Vagina (tissue), 2 donors: Measurements from ENCODE around the gene ALDH16A1. TPM values are rescaled to one million over a fixed set of nuclear protein-coding genes. Genes with fewer than 3 reads are reported as not detected.

Source experiments
- DNase-seq, 2 donors: peaks; one replicate each; pipeline ENCODE4 v3.0.0-alpha.2; 2017; ENCODE audit errors: extremely low spot score in 2 of 2
- H3K27ac ChIP-seq: fragments of 200-600 bp; sonication (generic); one replicate; pipeline ENCODE4 v1.5.1; 2019
- H3K27me3 ChIP-seq: fragments of 200-600 bp; sonication (generic); one replicate; pipeline ENCODE4 v1.5.1; 2019
- H3K36me3 ChIP-seq, 2 donors: fragments of 200-600 bp; sonication (generic); one replicate each; pipeline ENCODE4 v1.5.1; 2017 to 2019
- H3K4me1 ChIP-seq: fragments of 200-600 bp; sonication (generic); one replicate; pipeline ENCODE4 v1.5.1; 2019
- H3K4me3 ChIP-seq, 2 donors: fragments of 200-600 bp; sonication (generic); 1 replicate in 1 of 2; 2 replicates in 1 of 2; pipeline ENCODE4 v1.5.1; 2016 to 2019
- H3K9me3 ChIP-seq: fragments of 200-600 bp; sonication (generic); one replicate; pipeline ENCODE4 v1.5.1; 2019
- POLR2A ChIP-seq, 2 donors: fragments of 450-650 bp; IDR thresholded peaks; one replicate each; pipeline ENCODE4 v1.6.1; 2017; ENCODE audit warnings: antibody characterized with exemption in 2 of 2, mild to moderate bottlenecking in 2 of 2, moderate library complexity in 2 of 2
- POLR2AphosphoS5 ChIP-seq, 2 donors: sonication (generic); formaldehyde crosslinking; IDR thresholded peaks; one replicate each; pipeline ENCODE4 v1.9.0; 2017; ENCODE audit warnings: antibody characterized with exemption in 2 of 2, mild to moderate bottlenecking in 2 of 2, low read depth in 1 of 2; ENCODE audit not compliant: insufficient read depth in 1 of 2
- intact Hi-C: fragments of 100-400 bp; cut with DNase I; formaldehyde crosslinking; loops from one replicate; pipeline ENCODE4 v1.15.1; 2023
- total RNA-seq: library from RNA; depleted of rRNA; stranded (reverse); fragments of >200 nt; gene quantifications from one replicate; pipeline ENCODE4 v1.2.3, GENCODE V29; 2016
- TF ChIP-seq, protein P1 (sequence below), 3 experiments: fragments of 450-650 bp in 2 of 3; fragments of 200-600 bp in 1 of 3; sonication (generic) in 1 of 3; IDR thresholded peaks; one replicate each; pipeline ENCODE4 v1.5.1; 2017 to 2019; ENCODE audit warnings: antibody characterized with exemption in 3 of 3, mild to moderate bottlenecking in 2 of 3, moderate library complexity in 2 of 3

ALDH16A1 gene
- total RNA-seq, 1 donor from 2014 or later = 29.5 TPM

- intact Hi-C loops = loop anchor here (2.0 kb wide), 1 partner anchor 44 kb away; no protein-coding TSS in a partner anchor
- H3K27ac ChIP-seq = peak overlapping the region; percentile 93
These were observed 50.0 kb downstream of the ALDH16A1 start for GRCh38 chr19:49502866-49503581.

GRCh38 chr19:49503582-49503962, 50.5 kb downstream of the ALDH16A1 start:
- no peak for DNase-seq
- H3K9me3 ChIP-seq = no peaks in the 10 kb centered on the region
- TF ChIP-seq, protein P1, sequence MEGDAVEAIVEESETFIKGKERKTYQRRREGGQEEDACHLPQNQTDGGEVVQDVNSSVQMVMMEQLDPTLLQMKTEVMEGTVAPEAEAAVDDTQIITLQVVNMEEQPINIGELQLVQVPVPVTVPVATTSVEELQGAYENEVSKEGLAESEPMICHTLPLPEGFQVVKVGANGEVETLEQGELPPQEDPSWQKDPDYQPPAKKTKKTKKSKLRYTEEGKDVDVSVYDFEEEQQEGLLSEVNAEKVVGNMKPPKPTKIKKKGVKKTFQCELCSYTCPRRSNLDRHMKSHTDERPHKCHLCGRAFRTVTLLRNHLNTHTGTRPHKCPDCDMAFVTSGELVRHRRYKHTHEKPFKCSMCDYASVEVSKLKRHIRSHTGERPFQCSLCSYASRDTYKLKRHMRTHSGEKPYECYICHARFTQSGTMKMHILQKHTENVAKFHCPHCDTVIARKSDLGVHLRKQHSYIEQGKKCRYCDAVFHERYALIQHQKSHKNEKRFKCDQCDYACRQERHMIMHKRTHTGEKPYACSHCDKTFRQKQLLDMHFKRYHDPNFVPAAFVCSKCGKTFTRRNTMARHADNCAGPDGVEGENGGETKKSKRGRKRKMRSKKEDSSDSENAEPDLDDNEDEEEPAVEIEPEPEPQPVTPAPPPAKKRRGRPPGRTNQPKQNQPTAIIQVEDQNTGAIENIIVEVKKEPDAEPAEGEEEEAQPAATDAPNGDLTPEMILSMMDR (IDR thresholded peaks at IDR 0.05) = no peak
- TF ChIP-seq POLR2AphosphoS5 (IDR thresholded peaks at IDR 0.05; ENCODE audit: insufficient read depth in 1 of 2, low read depth in 1 of 2) (no peak), POLR2A (IDR thresholded peaks at IDR 0.05) (no peak)
- intact Hi-C loops = loop anchor here (2.0 kb wide), 1 partner anchor 43 kb away; no protein-coding TSS in a partner anchor
- no peak overlapping the region for H3K4me3 ChIP-seq
- H3K36me3 ChIP-seq = peaks cover 0 to 14% of the 10 kb centered on the region in 2 donors
- H3K27me3 ChIP-seq = no peaks in the 10 kb centered on the region
- peak overlapping the region; percentile 93 for H3K27ac ChIP-seq
- H3K4me1 ChIP-seq = peaks cover 30% of the 10 kb centered on the region

More at GRCh38 chr19:49502866-49503581, 50.0 kb downstream of the ALDH16A1 start:
- Histone ChIP-seq H3K36me3 (peaks cover 0 to 19% of the 10 kb centered on the region in 2 donors), H3K4me3 (no peak overlapping the region), H3K4me1 (peaks cover 35% of the 10 kb centered on the region), H3K27me3 (no peaks in the 10 kb centered on the region), H3K9me3 (no peaks in the 10 kb centered on the region)
- DNase-seq = peak in 1 of 2 donors; percentile 89
- peak; percentile 7 to 40 for TF ChIP-seq POLR2AphosphoS5 (IDR thresholded peaks at IDR 0.05; ENCODE audit: insufficient read depth in 1 of 2, low read depth in 1 of 2)
- no peak for TF ChIP-seq POLR2A (IDR thresholded peaks at IDR 0.05)
- TF ChIP-seq, protein P1 (IDR thresholded peaks at IDR 0.05) = peak; percentile 44 to 71 (median 53)

DNA sequence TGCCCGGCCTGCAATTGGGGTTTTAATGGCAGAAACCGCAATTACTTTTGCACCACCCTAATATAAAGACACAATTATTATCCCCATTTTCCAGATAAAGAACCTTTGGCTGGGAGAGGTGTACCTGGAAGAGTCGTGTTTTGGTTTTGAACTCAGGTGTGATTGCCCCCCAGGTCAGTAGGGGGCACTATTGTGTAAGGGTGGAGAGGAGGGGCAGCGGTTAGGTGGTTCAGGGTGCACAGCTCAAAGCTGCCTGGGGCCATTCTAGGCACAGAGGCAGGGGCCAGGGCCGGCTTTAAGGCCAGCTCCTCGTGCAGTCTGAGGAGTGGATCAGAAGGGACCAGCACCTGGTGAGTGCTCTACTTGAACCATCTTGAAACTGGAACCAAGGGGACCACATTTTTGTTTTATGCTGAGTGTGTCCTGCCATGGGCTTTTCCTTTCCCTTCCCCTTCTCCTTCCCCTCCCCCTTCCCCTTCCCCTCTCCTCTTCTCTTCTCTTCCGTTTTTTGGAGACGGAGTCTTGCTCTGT, 53.6 kb downstream of the ALDH16A1 start:
- H3K4me3 ChIP-seq = no peak overlapping the region
- DNase-seq = no peak
- peaks cover 15% of the 10 kb centered on the region for H3K4me1 ChIP-seq
- TF ChIP-seq POLR2AphosphoS5 (IDR thresholded peaks at IDR 0.05; ENCODE audit: insufficient read depth in 1 of 2, low read depth in 1 of 2) = no peak
- TF ChIP-seq, protein P1 (IDR thresholded peaks at IDR 0.05) = peak in 1 of 3 experiments; percentile 65
- H3K36me3 ChIP-seq = no peaks in the 10 kb centered on the region
- intact Hi-C loops = no loop called here
- no peaks in the 10 kb centered on the region for H3K9me3 ChIP-seq
- no peak overlapping the region for H3K27ac ChIP-seq
- H3K27me3 ChIP-seq = no peaks in the 10 kb centered on the region

GRCh38 chr19:49507803-49508494, 54.9 kb downstream of the ALDH16A1 start:
- DNase-seq = no peak
- intact Hi-C loops = no loop called here
- no peaks in the 10 kb centered on the region for H3K27me3 ChIP-seq
- H3K9me3 ChIP-seq = no peaks in the 10 kb centered on the region
- TF ChIP-seq, protein P1 (IDR thresholded peaks at IDR 0.05) = no peak
- TF ChIP-seq POLR2AphosphoS5 (IDR thresholded peaks at IDR 0.05; ENCODE audit: insufficient read depth in 1 of 2, low read depth in 1 of 2) (no peak), POLR2A (IDR thresholded peaks at IDR 0.05) (no peak)
- H3K4me1 ChIP-seq = peaks cover 24% of the 10 kb centered on the region
- no peak overlapping the region for H3K4me3 ChIP-seq
- no peak overlapping the region for H3K27ac ChIP-seq
- H3K36me3 ChIP-seq = no peaks in the 10 kb centered on the region
